ENCODE measurements around the gene RAB4B.

DNA sequence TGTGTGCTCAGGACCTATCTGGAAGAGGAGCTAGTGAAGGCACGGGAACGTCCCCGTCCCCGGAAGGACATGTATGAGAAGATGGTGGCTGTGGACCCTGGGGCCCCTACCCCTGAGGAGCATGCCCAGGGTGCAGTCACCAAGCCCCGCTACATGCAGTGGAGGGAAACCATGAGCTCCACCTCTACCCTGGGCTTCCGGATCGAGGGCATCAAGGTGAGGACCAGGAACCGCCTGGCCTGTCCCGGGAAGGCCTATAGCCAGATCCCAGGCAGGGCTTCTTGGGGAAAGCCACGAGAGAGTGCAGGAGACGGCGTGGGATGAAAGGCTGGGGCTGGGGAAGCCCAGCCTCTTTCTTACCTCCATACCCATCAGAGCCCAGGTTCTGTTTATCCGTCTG, 44.9 kb upstream of the RAB4B start:
- no peak for TF ChIP-seq FOXM1 (IDR thresholded peaks at IDR 0.05; ENCODE audit: borderline replicate concordance)
- TF ChIP-seq TARDBP (IDR thresholded peaks at IDR 0.05) = no peak
- TF ChIP-seq CTBP1 (IDR thresholded peaks at IDR 0.05; ENCODE audit: borderline replicate concordance) = no peak
- TF ChIP-seq L3MBTL2 (conservative IDR thresholded peaks at IDR 0.05) = no peak
- no peak for TF ChIP-seq BHLHE40 (IDR thresholded peaks at IDR 0.05; ENCODE audit: borderline replicate concordance)
- TF ChIP-seq ZNF384 (IDR thresholded peaks at IDR 0.05) = no peak
- TF ChIP-seq SUZ12 (IDR thresholded peaks at IDR 0.05) = no peak

All from HEK293T (cell line).